ENCODE results near the gene BRD1. TPM values are rescaled to one million over a fixed set of nuclear protein-coding genes. Genes with fewer than 3 reads are reported as not detected.
"Not testable (repeated sequence)": the region's sequence is repeated elsewhere in the genome, so short reads cannot be mapped to it uniquely, and the experiment has no call there.

BRD1 gene
- total and polyA plus RNA-seq, 12 donors, result 8.2 to 23.2 (median 16.9) TPM

GRCh38 chr22:49823289-49824045, 4.2 kb downstream of the BRD1 start:
- Histone ChIP-seq H3K4me3 (no peak overlapping the region), H3K27me3 (no peaks in the 10 kb centered on the region), H3K27ac (no peak overlapping the region), H3K4me1 (peaks cover 16 to 67% (median 51%) of the 10 kb centered on the region in 9 donors), H3K36me3 (peaks cover 3 to 66% (median 43%) of the 10 kb centered on the region in 9 donors), H3K9me3 (no peaks in the 10 kb centered on the region)
- 93% methylated on average over 53 of the region's 53 CpGs for WGBS, 2 donors
- intact Hi-C loops (cut with DNase I), result loop anchor here in 1 of 10 donors (5.0 kb wide), 1 partner anchor 51 kb away; no protein-coding TSS in a partner anchor
- TF ChIP-seq, protein P1, sequence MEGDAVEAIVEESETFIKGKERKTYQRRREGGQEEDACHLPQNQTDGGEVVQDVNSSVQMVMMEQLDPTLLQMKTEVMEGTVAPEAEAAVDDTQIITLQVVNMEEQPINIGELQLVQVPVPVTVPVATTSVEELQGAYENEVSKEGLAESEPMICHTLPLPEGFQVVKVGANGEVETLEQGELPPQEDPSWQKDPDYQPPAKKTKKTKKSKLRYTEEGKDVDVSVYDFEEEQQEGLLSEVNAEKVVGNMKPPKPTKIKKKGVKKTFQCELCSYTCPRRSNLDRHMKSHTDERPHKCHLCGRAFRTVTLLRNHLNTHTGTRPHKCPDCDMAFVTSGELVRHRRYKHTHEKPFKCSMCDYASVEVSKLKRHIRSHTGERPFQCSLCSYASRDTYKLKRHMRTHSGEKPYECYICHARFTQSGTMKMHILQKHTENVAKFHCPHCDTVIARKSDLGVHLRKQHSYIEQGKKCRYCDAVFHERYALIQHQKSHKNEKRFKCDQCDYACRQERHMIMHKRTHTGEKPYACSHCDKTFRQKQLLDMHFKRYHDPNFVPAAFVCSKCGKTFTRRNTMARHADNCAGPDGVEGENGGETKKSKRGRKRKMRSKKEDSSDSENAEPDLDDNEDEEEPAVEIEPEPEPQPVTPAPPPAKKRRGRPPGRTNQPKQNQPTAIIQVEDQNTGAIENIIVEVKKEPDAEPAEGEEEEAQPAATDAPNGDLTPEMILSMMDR (IDR thresholded peaks at IDR 0.05), result no peak
- no peak for ATAC-seq
- no peak for DNase-seq

- H3K4me1 ChIP-seq, result peaks cover 16 to 67% (median 56%) of the 10 kb centered on the region in 9 donors
- 79 to 87% methylated on average over 11 of the region's 11 CpGs for WGBS, 2 donors
- not testable (repeated sequence) for H3K27me3 ChIP-seq, H3K4me3 ChIP-seq, DNase-seq, H3K27ac ChIP-seq, H3K9me3 ChIP-seq, ATAC-seq
- intact Hi-C loops (cut with DNase I), result loop anchor here in 1 of 10 donors (5.0 kb wide), 1 partner anchor 49 kb away; no protein-coding TSS in a partner anchor
- peaks cover 3 to 83% (median 51%) of the 10 kb centered on the region in 9 donors for H3K36me3 ChIP-seq
Measured at GRCh38 chr22:49821741-49822140, 5.9 kb downstream of the BRD1 start.

GRCh38 chr22:49820984-49821383, 6.7 kb downstream of the BRD1 start:
- H3K27ac ChIP-seq, result no peak overlapping the region
- H3K27me3 ChIP-seq, result no peaks in the 10 kb centered on the region
- H3K4me3 ChIP-seq, result no peak overlapping the region
- H3K9me3 ChIP-seq, result no peaks in the 10 kb centered on the region
- DNase-seq, result no peak
- TF ChIP-seq, protein P1 (IDR thresholded peaks at IDR 0.05), result peak in 3 of 9 donors; percentile 13 to 33 (median 20)
- WGBS, 2 donors, result 64 to 67% methylated on average over 7 of the region's 7 CpGs
- peaks cover 3 to 90% (median 51%) of the 10 kb centered on the region in 9 donors for H3K36me3 ChIP-seq
- peaks cover 17 to 65% (median 58%) of the 10 kb centered on the region in 9 donors for H3K4me1 ChIP-seq
- intact Hi-C loops (cut with DNase I), result loop anchor here in 1 of 10 donors (5.0 kb wide), 1 partner anchor 49 kb away; no protein-coding TSS in a partner anchor
- ATAC-seq, result peak in 6 of 8 donors; percentile 52 to 66 (median 60)

- 97 to 98% methylated on average over 3 of the region's 3 CpGs for WGBS, 2 donors
- no peak for DNase-seq
- Histone ChIP-seq H3K36me3 (peaks cover 0 to 95% (median 33%) of the 10 kb centered on the region in 9 donors), H3K27ac (no peak overlapping the region), H3K9me3 (no peaks in the 10 kb centered on the region), H3K4me1 (peaks cover 13 to 57% (median 34%) of the 10 kb centered on the region in 9 donors), H3K4me3 (no peak overlapping the region), H3K27me3 (no peaks in the 10 kb centered on the region)
- TF ChIP-seq, protein P1 (IDR thresholded peaks at IDR 0.05), result no peak
- ATAC-seq, result no peak
- intact Hi-C loops (cut with DNase I), result no loop called here
Measured at GRCh38 chr22:49817359-49817758, 10.3 kb downstream of the BRD1 start.
